ENCODE measurements around the gene PYROXD2. TPM values are rescaled to one million over a fixed set of nuclear protein-coding genes. Genes with fewer than 3 reads are reported as not detected.

Gene PYROXD2
- total and polyA plus RNA-seq, 2 of the 8 experiments (the other 6 are each of a cell fraction or from before 2014, with no cell fraction given) = 3.2 to 5.4 TPM

DNA sequence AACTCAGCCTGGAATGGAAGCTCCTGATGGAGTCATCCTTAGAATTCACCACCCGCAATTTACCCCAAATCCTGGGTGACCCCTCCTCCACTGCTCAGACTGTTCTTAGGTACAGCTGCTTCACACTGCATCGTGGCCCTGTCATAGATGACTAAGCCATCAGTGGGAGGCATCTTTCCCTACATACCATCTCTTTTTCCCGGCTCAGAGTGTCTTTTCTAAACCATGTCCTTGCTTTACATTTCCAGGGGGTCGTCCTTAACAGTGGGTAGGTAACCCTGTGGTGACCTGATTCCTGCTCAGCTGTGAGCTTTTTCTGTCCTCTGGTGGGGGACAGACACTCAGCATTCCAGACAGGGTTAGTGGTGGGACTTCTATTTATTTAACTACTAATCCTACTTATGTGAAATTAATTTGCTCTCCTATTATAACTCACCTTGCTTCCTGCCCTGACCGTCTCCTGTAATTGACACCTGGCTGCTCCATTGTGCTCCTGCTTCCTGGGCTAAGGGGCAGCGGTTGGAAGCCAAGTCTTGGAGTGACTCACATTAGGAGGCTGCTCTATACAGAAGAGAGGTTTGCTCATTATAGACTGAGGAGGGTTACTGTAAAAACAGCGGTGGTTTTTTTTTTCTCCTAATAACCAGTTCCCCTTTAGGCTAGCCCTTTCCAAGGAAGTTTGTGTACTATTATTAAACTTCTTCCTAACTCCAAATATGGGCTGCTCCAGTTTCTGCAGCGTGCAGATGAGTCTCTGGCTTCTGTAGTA lies 40.6 kb downstream of the PYROXD2 start:
- peaks cover 6% of the 10 kb centered on the region in 2 experiments; a peak in 2 of 4 replicates for H3K9me3 ChIP-seq (ENCODE audit: insufficient read depth in 2 of 2, low read depth in 1 of 2, low read length in 1 of 2)
- H4K8ac ChIP-seq (ENCODE audit: extremely low read depth, insufficient read depth, low read length) = no peak overlapping the region
- 72% methylated on average over 8 of the region's 8 CpGs; no CpG with 5 or more reads in 1 of the 2 experiments for WGBS, 2 experiments (ENCODE audit: extremely low coverage in 1 of 2, insufficient coverage in 1 of 2, insufficient read length in 1 of 2, insufficient replicate concordance in 2 of 2, low coverage in 1 of 2, low lambda C conversion rate in 2 of 2, missing lambda C conversion rate in 1 of 2)
- no peaks in the 10 kb centered on the region for H3K4me1 ChIP-seq (replicated peaks in 1 of 4; ENCODE audit: control insufficient read depth in 3 of 4, insufficient read depth in 4 of 4, low read length in 3 of 4)
- TF ChIP-seq BCL11A (IDR thresholded peaks at IDR 0.05; ENCODE audit: low read depth in 2 of 2, low read length in 2 of 2) = no peak
- no peak for TF ChIP-seq RBBP5 (IDR thresholded peaks at IDR 0.05; ENCODE audit: borderline replicate concordance, low read depth, low read length)
- TF ChIP-seq EGR1 (IDR thresholded peaks at IDR 0.05; ENCODE audit: borderline replicate concordance, low read depth, low read length) = no peak
- no peak for TF ChIP-seq EP300 (IDR thresholded peaks at IDR 0.05; ENCODE audit: borderline replicate concordance in 1 of 2, low read depth in 2 of 2, low read length in 2 of 2)
- H3K9ac ChIP-seq (replicated peaks in 1 of 4; ENCODE audit: extremely low read depth in 1 of 4, low read depth in 3 of 4, low read length in 3 of 4) = no peak overlapping the region
- no peaks in the 10 kb centered on the region for H3K79me2 ChIP-seq (ENCODE audit: control insufficient read depth in 1 of 2, insufficient read depth in 2 of 2, low read length in 2 of 2)
- H3K18ac ChIP-seq (ENCODE audit: extremely low read depth, low read length) = no peak overlapping the region
- no peak overlapping the region for H3K4ac ChIP-seq (replicated peaks; ENCODE audit: insufficient read length, low read depth, low read length)
- POLR2A ChIA-PET (ENCODE audit: partially characterized antibody) = interaction anchor here (1.2 kb wide), 1 partner anchor 41 kb away, joined by 3 read pairs; the partner anchor contains the start of gene PYROXD2
- H3K4me2 ChIP-seq (ENCODE audit: insufficient read depth in 1 of 2, low read depth in 2 of 2, low read length in 2 of 2) = no peak overlapping the region
- no peaks in the 10 kb centered on the region for H3K79me1 ChIP-seq (ENCODE audit: low read depth, low read length)
- H2BK20ac ChIP-seq (ENCODE audit: low read length) = no peak overlapping the region
- no peak overlapping the region for H3K23ac ChIP-seq (ENCODE audit: insufficient read length)
- no peak overlapping the region for H4K91ac ChIP-seq (replicated peaks; ENCODE audit: insufficient read length, low read length)
- FAIRE-seq (no peak), DNase-seq (ENCODE audit: low read depth in 1 of 2, low spot score in 2 of 2) (no peak)
- no peak overlapping the region for H2AFZ ChIP-seq (ENCODE audit: low read length)
- H4K5ac ChIP-seq (ENCODE audit: insufficient read length, low read depth, low read length) = no peak overlapping the region
- no peak overlapping the region for H3K14ac ChIP-seq (ENCODE audit: insufficient read length)
- H2BK5ac ChIP-seq (ENCODE audit: low read depth, low read length) = no peak overlapping the region
- H3K56ac ChIP-seq (replicated peaks; ENCODE audit: insufficient read length, low read depth, low read length) = no peak overlapping the region
- no peaks in the 10 kb centered on the region for H3K36me3 ChIP-seq (ENCODE audit: control insufficient read depth in 2 of 4, insufficient read depth in 4 of 4, low read length in 3 of 4)
- no peak overlapping the region for H2BK15ac ChIP-seq (ENCODE audit: low read length)
- no peaks in the 10 kb centered on the region for H3K27me3 ChIP-seq (replicated peaks in 1 of 4; ENCODE audit: control insufficient read depth in 3 of 4, extremely low read depth in 1 of 4, insufficient read depth in 3 of 4, low read length in 3 of 4)
- no peaks in the 10 kb centered on the region for H4K20me1 ChIP-seq (replicated peaks in 1 of 2; ENCODE audit: control insufficient read depth in 1 of 2, insufficient read depth in 2 of 2, low read length in 2 of 2)
- CTCF ChIA-PET (ENCODE audit: partially characterized antibody) = interaction anchor here (0.7 to 1.5 kb wide), 4 partner anchors 15 to 203 kb away, joined by 3 read pairs; no protein-coding TSS in a partner anchor
- no peaks in the 10 kb centered on the region for H3K23me2 ChIP-seq (ENCODE audit: low read depth, low read length)
- no peak overlapping the region; the same call in 1 of the 2 replicates for H2BK12ac ChIP-seq (ENCODE audit: low read depth, low read length)
- no peak overlapping the region for H3K4me3 ChIP-seq (ENCODE audit: extremely low read depth in 1 of 4, insufficient read depth in 2 of 4, low read depth in 3 of 4, low read length in 4 of 4)
- H3K27ac ChIP-seq (ENCODE audit: low read depth, low read length) = no peak overlapping the region
- no peak overlapping the region for H2BK120ac ChIP-seq (replicated peaks; ENCODE audit: low read depth, low read length)
- H2AK5ac ChIP-seq (ENCODE audit: low read depth, low read length) = no peak overlapping the region

Measured in H1 (cell line).